Thyroid gland (tissue), 4 donors: ENCODE measurements around the gene WDR87.

Experiments used
- POLR2A ChIP-seq, 2 donors: fragments of 450-650 bp; IDR thresholded peaks; one replicate each; pipeline ENCODE4 v1.6.1; 2017; ENCODE audit warnings: antibody characterized with exemption in 2 of 2, mild to moderate bottlenecking in 2 of 2, moderate library complexity in 1 of 2
- TF ChIP-seq, protein P1 (sequence below), 6 experiments: fragments of 200-600 bp in 3 of 6; fragments of 450-650 bp in 3 of 6; sonication (generic) in 3 of 6; IDR thresholded peaks; one replicate each; pipeline ENCODE4 v1.5.1; 2016 to 2019; ENCODE audit warnings: antibody characterized with exemption in 6 of 6, mild to moderate bottlenecking in 2 of 6, inconsistent platforms in 1 of 6, moderate library complexity in 1 of 6

GRCh38 chr19:37953171-37953917 lies 47.0 kb upstream of the WDR87 start:
- TF ChIP-seq POLR2A (IDR thresholded peaks at IDR 0.05): no peak
- TF ChIP-seq, protein P1, sequence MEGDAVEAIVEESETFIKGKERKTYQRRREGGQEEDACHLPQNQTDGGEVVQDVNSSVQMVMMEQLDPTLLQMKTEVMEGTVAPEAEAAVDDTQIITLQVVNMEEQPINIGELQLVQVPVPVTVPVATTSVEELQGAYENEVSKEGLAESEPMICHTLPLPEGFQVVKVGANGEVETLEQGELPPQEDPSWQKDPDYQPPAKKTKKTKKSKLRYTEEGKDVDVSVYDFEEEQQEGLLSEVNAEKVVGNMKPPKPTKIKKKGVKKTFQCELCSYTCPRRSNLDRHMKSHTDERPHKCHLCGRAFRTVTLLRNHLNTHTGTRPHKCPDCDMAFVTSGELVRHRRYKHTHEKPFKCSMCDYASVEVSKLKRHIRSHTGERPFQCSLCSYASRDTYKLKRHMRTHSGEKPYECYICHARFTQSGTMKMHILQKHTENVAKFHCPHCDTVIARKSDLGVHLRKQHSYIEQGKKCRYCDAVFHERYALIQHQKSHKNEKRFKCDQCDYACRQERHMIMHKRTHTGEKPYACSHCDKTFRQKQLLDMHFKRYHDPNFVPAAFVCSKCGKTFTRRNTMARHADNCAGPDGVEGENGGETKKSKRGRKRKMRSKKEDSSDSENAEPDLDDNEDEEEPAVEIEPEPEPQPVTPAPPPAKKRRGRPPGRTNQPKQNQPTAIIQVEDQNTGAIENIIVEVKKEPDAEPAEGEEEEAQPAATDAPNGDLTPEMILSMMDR (IDR thresholded peaks at IDR 0.05): no peak
